Measurements from ENCODE around the gene KLHL22.

GRCh38 chr22:20403779-20404140 is 91.8 kb downstream of the KLHL22 start:
- TF ChIP-seq EZH2 (IDR thresholded peaks at IDR 0.05; ENCODE audit: borderline replicate concordance, low read depth, low read length, severe bottlenecking) (no peak), CTCF (IDR thresholded peaks at IDR 0.05; ENCODE audit: extremely low read depth in 1 of 2, insufficient read depth in 1 of 2, low read depth in 1 of 2, low read length in 2 of 2) (no peak), POLR2A (IDR thresholded peaks at IDR 0.05; ENCODE audit: low read depth, low read length) (no peak)

All from endothelial cell of umbilical vein (primary cell).